ENCODE results near the gene CD8B2. TPM values are rescaled to one million over a fixed set of nuclear protein-coding genes. Genes with fewer than 3 reads are reported as not detected.
"Not testable (repeated sequence)": the region's sequence is repeated elsewhere in the genome, so short reads cannot be mapped to it uniquely, and the experiment has no call there.

The CD8B2 gene
- not detected in 2 replicates for total RNA-seq (ENCODE audit: low replicate concordance)

GRCh38 chr2:106486551-106487385 is at the start of gene CD8B2:
Gene CD8B2 (plus strand): TSS chr2:106487364. CDS start chr2:106487427, 63 bp downstream.
- DNase-seq (ENCODE audit: low read depth); H3K4me3 ChIP-seq (ENCODE audit: low read depth, low read length): not testable (repeated sequence)

GRCh38 chr2:106461882-106462281 is 25.3 kb upstream of the CD8B2 start:
- not testable (repeated sequence) for DNase-seq (ENCODE audit: low read depth); H3K4me3 ChIP-seq (ENCODE audit: low read depth, low read length)

DNA sequence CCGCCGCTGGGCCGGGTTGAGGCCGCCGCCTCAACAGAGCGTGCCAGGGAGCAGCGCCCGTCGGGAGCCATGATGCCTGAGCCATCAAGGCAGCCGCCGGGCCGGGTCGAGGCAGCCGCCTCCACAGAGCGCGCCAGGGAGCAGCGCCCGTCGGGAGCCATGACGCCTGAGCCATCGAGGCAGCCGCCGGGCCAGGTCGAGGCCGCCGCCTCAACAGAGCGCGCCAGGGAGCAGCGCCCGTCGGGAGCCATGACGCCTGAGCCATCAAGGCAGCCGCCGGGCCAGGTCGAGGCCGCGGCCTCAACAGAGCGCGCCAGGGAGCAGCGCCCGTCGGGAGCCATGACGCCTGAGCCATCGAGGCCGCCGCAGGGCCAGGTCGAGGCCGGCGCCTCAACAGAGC is 19.6 kb upstream of the CD8B2 start:
- not testable (repeated sequence) for H3K4me3 ChIP-seq (ENCODE audit: low read depth, low read length); DNase-seq (ENCODE audit: low read depth)

- DNase-seq (ENCODE audit: low read depth); H3K4me3 ChIP-seq (ENCODE audit: low read depth, low read length): not testable (repeated sequence)
These were observed 19.1 kb upstream of the CD8B2 start, which contains the start of gene RGPD3 for GRCh38 chr2:106468107-106468506. Gene RGPD3 (minus strand): TSS chr2:106468413. CDS start chr2:106468288, 125 bp downstream.

- peak; percentile 25 for TF ChIP-seq CTCF (IDR thresholded peaks at IDR 0.05; ENCODE audit: insufficient read depth, low read length)
- H3K4me3 ChIP-seq (ENCODE audit: low read depth, low read length); DNase-seq (ENCODE audit: low read depth): not testable (repeated sequence)
These were observed 16.5 kb upstream of the CD8B2 start for GRCh38 chr2:106470658-106471057.

- DNase-seq (ENCODE audit: low read depth); H3K4me3 ChIP-seq (ENCODE audit: low read depth, low read length): not testable (repeated sequence)
These were observed 9.5 kb upstream of the CD8B2 start for GRCh38 chr2:106477647-106478046.

DNA sequence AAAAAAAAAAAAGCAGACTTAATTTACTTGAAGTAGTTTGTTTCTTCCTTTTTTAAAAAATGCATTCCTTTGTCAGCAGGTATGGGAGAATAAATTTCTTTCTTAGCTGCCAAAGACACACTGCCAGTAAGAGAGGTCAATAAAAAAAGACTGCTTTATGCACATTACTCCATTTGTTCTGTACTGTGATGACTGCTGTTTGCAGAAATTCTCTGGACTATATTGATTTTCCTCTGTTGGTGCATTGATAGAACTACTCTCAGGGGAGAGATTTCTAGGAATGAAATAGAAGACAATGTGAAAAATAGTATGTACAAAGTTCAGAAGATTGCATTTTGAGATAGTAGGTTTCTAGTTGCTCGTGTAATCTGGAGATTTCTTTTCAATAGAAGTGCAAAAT is 7.6 kb upstream of the CD8B2 start:
- not testable (repeated sequence) for H3K4me3 ChIP-seq (ENCODE audit: low read depth, low read length); DNase-seq (ENCODE audit: low read depth)

DNA sequence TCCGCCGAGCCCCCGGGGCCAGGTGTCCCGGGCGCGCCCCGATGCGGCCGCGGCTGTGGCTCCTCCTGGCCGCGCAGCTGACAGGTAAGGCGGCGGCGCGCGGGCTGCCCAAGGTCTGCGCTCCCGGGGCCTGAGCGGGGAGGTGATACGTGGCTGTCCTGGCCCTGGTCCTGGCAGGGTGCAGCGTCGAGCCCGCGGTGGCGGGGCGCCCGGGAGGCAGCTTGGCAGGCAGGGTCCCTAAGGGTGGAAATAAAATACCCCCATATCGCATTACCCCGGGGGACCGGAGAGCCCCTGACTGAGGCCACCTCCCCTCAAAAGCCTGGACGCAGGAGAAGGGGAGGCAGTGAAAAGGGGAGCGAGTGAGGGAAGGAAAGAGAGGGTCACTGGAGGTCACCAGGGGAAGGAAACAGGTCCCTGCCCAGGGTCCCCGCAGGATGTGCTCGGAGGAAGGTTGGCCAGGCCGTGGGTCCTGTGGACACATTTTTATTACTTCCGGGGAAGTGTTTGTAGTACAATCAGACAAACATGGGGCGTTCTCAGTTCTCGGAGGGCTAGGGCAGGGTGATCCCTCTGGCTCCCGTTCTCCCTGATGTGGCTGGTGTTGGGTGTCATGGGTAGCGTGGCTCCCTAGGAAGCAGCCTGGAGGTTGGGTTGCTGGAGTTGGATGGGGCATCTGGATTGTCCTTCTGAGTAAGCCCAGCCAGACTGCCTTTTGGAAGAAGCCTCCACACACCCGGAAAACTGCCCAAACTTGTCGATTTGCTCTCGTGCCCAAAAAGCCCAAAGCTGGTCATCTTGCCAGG is 425 bp downstream of the CD8B2 start:
- not testable (repeated sequence) for DNase-seq (ENCODE audit: low read depth); H3K4me3 ChIP-seq (ENCODE audit: low read depth, low read length)

- DNase-seq (ENCODE audit: low read depth): not testable (repeated sequence)
These were observed 2.5 kb downstream of the CD8B2 start for GRCh38 chr2:106489701-106490100.

DNA sequence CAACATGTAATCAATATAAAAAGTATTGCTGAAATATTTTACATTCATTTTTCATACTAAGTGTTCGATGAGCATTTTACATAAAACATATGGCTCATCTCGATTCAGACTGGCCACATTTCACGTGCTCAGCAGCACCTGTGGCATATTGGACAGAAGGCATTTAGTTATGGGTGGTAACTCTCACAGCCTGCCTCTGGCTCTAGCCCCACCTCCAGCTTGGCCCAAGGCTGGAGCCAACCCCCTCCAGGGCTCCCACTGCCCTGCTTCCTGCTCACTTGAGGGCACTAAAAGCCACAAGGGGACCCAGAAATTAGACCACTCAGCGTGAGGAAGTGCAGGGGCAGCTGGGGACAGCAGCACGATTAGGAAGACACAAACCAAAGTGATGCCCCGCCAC is 5.2 kb downstream of the CD8B2 start:
- not testable (repeated sequence) for DNase-seq (ENCODE audit: low read depth)

More at GRCh38 chr2:106489701-106490100, 2.5 kb downstream of the CD8B2 start:
- not testable (repeated sequence) for H3K4me3 ChIP-seq (ENCODE audit: low read depth, low read length)

GRCh38 chr2:106492913-106493312 is 5.7 kb downstream of the CD8B2 start:
- DNase-seq (ENCODE audit: low read depth); H3K4me3 ChIP-seq (ENCODE audit: low read depth, low read length): not testable (repeated sequence)

More for the DNA sequence above, 5.2 kb downstream of the CD8B2 start:
- not testable (repeated sequence) for H3K4me3 ChIP-seq (ENCODE audit: low read depth, low read length)

DNA sequence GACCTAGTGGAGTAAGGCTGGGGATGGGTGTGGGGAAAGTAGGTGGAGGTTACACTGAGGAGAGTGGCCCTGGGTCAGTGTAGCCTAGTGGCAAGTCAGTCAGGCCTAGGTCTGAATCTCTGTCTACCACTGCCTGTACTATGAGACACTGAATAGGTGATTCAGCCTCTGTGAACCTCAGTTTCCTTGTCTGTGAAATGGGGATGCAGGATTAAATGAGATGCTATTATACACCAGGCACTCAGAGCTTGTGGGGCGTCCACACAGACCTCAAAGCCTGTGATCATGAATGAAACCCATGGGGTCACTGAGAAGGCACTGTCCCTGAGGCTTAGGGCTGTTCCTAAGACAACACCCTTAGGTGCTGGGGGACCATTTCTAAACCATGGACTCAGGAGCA is 11.4 kb downstream of the CD8B2 start:
- DNase-seq (ENCODE audit: low read depth): not testable (repeated sequence)

DNA sequence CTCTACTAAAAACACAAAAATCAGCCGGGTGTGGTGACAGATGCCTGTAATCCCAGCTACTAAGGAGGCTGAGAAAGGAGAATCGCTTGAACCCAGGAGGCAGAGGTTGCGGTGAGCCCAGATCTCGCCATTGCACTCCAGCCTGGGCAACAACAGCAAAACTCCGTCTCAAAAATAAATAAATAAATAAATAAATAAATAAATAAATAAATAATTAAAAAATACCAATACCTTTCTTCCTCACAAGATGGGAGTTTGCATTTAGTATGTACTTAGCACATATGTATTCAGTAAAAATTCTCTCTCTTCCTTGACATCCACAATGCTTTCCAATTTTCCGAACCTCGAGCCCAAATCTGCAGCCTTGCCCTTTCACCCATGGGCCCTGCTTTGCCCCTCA is 13.2 kb downstream of the CD8B2 start:
- not testable (repeated sequence) for DNase-seq (ENCODE audit: low read depth); H3K4me3 ChIP-seq (ENCODE audit: low read depth, low read length)

More for the DNA sequence above, 11.4 kb downstream of the CD8B2 start:
- not testable (repeated sequence) for H3K4me3 ChIP-seq (ENCODE audit: low read depth, low read length)

- not testable (repeated sequence) for DNase-seq (ENCODE audit: low read depth); H3K4me3 ChIP-seq (ENCODE audit: low read depth, low read length)
These were observed 15.2 kb downstream of the CD8B2 start for GRCh38 chr2:106502351-106502750.

- H3K4me3 ChIP-seq (ENCODE audit: low read depth, low read length); DNase-seq (ENCODE audit: low read depth): not testable (repeated sequence)
These were observed 17.0 kb downstream of the CD8B2 start for GRCh38 chr2:106504192-106504591.

DNA sequence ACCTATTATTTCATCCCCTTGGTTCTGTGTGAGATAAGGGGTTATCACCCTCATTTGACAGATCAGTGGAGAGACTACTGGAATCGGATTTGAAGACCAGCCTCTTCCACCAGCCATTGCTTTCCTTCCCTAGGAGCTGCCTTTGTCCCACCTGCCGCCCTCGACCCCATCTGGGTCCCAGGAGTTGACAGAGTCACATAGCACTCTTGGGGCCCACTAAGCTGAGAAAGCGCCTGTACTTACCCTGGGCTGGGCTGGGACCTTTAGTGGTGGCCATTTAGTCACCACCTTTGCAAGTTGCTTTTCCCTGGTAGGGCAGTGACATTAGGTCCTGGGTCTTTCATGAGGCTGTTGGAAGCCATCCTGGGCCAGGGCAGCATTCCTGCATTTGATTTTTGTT is 17.6 kb downstream of the CD8B2 start:
- H3K4me3 ChIP-seq (ENCODE audit: low read depth, low read length); DNase-seq (ENCODE audit: low read depth): not testable (repeated sequence)

DNA sequence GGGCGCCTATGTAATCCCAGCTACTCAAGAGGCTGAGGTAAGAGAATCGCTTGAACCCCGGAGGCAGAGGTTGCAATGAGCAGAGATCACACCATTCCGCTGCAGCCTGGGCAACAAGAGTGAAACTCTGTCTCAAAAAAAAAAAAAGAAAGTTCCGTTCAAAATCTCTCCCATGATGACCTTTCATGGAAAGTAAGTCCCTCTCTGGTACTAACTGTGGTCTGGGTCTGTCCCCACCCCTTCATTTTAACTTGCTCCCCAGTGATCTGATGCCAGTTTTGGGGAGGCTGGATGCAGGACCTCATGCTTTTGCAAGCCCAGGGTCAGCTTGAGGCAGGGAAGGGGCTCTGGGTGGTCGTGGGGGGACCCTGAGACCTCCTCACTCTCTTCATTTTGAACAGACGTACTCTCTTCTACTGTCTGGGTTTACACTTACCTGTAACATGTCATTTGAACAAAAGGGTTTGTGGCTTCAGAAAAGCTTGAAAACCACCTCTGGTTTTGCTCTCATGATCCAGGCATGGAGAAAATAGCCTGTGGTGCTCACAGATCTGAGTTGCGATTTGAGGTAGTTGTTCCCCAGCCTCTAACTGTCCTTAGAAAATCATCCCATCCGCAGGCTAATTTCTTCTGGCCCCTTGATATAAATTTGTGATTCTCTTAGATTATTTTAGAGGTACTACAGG is 19.0 kb downstream of the CD8B2 start:
- DNase-seq (ENCODE audit: low read depth); H3K4me3 ChIP-seq (ENCODE audit: low read depth, low read length): not testable (repeated sequence)

Measured in fibroblast of the aortic adventitia (primary cell).